HG03575 (cell line): ENCODE results near the gene SLC39A6.
A peak's percentile ranks its signal among the peaks of the same experiment; 100 is the strongest.
"Not testable (repeated sequence)": the region's sequence is repeated elsewhere in the genome, so short reads cannot be mapped to it uniquely, and the experiment has no call there.

Experiments
- ATAC-seq: cut with Tn5 transposase; IDR thresholded peaks from one replicate; pipeline ENCODE4 v1.9.1; 2021; ENCODE audit not compliant: unreplicated experiment, insufficient number of reproducible peaks, low FRiP score; ENCODE audit errors: extremely low read depth

Gene SLC39A6

GRCh38 chr18:36074435-36074834 lies 54.7 kb downstream of the SLC39A6 start:
- ATAC-seq = no peak

- ATAC-seq = no peak
These were observed 55.5 kb downstream of the SLC39A6 start for GRCh38 chr18:36073676-36074075.

- not testable (repeated sequence) for ATAC-seq
These were observed 56.7 kb downstream of the SLC39A6 start for GRCh38 chr18:36072406-36072805.

- ATAC-seq = peak; percentile 72
These were observed 61.8 kb downstream of the SLC39A6 start, which contains the start of gene RPRD1A for GRCh38 chr18:36067055-36067957. Gene RPRD1A, minus strand, starts transcription at chr18:36067559. Its CDS starts 155 bp downstream, at chr18:36067404.

DNA sequence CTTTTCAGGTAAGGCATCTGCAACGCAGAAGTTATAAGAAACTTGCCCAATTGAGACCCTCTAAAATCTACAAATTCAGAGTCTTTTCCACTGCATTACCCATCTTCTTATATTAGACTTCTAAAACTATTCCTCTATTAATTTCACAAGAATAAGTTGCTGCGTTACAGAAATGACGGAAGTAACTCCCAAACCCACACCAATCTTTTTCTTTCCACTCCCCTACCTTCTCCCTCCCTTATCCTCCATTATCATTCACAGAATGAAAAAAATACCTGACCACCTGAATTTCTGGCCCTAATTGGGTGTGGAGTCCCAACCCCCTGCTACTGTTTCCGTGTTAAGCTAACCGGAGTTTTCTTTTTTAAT lies 62.5 kb downstream of the SLC39A6 start:
- ATAC-seq = no peak

DNA sequence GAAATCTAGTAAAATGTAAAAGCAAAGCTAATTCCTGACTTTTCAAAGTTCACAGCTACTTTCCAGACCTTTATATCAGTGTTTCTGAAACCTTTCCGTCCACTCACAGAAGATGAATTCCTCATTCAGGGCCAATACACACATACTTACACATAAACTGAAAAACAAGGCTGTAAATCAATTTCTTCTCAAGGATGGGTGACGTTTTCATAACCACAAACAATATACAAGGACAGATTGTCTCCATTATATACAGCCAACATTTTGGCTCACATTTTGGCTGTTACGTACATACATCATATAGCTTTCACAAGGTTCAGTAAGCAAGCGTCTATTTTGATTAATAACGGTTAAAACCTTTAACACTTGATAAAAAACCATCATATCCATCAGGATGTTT lies 63.1 kb downstream of the SLC39A6 start:
- no peak for ATAC-seq

DNA sequence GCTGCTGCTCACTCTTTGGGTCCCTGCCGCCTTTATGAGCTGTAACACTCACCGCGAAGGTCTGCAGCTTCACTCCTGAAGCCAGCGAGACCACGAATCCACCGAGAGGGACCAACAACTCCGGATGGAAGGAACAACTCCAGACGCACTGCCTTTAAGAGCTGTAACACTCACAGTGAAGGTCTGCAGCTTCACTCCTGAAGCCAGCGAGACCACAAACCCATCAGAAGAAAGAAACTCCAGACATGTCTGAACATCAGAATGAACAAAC lies 64.4 kb downstream of the SLC39A6 start:
- not testable (repeated sequence) for ATAC-seq

- no peak for ATAC-seq
These were observed 64.9 kb downstream of the SLC39A6 start for GRCh38 chr18:36064027-36064808.

GRCh38 chr18:36058674-36059073 lies 70.5 kb downstream of the SLC39A6 start:
- no peak for ATAC-seq
